Fibroblast of lung (primary cell): Measurements from ENCODE around the gene NRCAM. TPM values are rescaled to one million over a fixed set of nuclear protein-coding genes. Genes with fewer than 3 reads are reported as not detected.

Experiments used
- DNase-seq, 2 donors: peaks; one replicate each; pipeline versions ENCODE4 v3.0.0 to v3.0.0-alpha.2; 2010; ENCODE audit warnings: low read depth in 2 of 2
- H2AFZ ChIP-seq: 2 replicates; pipeline ENCODE4 v1.5.1; 2012; ENCODE audit warnings: low read length, control low read depth, inconsistent platforms
- H3K27ac ChIP-seq: 2 replicates; pipeline ENCODE4 v1.5.1; 2011; ENCODE audit warnings: low read length, control low read depth; ENCODE audit not compliant: insufficient read depth
- H3K27me3 ChIP-seq: 2 replicates; pipeline ENCODE4 v1.5.1; 2011; ENCODE audit warnings: mild to moderate bottlenecking, low read length; ENCODE audit not compliant: control insufficient read depth, insufficient read depth
- H3K36me3 ChIP-seq: 2 replicates; pipeline ENCODE4 v1.5.1; 2011; ENCODE audit warnings: low read length; ENCODE audit not compliant: control insufficient read depth, insufficient read depth
- H3K4me1 ChIP-seq: 2 replicates; pipeline ENCODE4 v1.5.1; 2011; ENCODE audit warnings: low read length; ENCODE audit not compliant: control insufficient read depth, insufficient read depth; ENCODE audit errors: extremely low read depth
- H3K4me2 ChIP-seq: 2 replicates; pipeline ENCODE4 v1.5.1; 2011; ENCODE audit warnings: low read length, control low read depth; ENCODE audit not compliant: insufficient read depth; ENCODE audit errors: extremely low read depth
- H3K4me3 ChIP-seq, 4 experiments: fragments of 200-600 bp in 1 of 4; sonication (generic) in 1 of 4; replicated peaks in 1 of 4; 2 replicates each; pipeline ENCODE4 v1.5.1; 2011 to 2016; ENCODE audit warnings: low read length in 4 of 4, low read depth in 3 of 4, mild to moderate bottlenecking in 3 of 4, control low read depth in 2 of 4, inconsistent platforms in 1 of 4, mixed read lengths in 1 of 4; ENCODE audit not compliant: insufficient read depth in 1 of 4; ENCODE audit errors: control extremely low read depth in 1 of 4
- H3K79me2 ChIP-seq: 2 replicates; pipeline ENCODE4 v1.5.1; 2012; ENCODE audit warnings: mild to moderate bottlenecking, low read length, inconsistent platforms; ENCODE audit not compliant: control insufficient read depth, insufficient read depth
- H3K9ac ChIP-seq: 2 replicates; pipeline ENCODE4 v1.5.1; 2011; ENCODE audit warnings: mild to moderate bottlenecking, low read length, control low read depth; ENCODE audit not compliant: insufficient read depth
- H3K9me3 ChIP-seq: 2 replicates; pipeline ENCODE4 v1.5.1; 2012; ENCODE audit warnings: low read depth, low read length; ENCODE audit not compliant: control insufficient read depth, insufficient read depth
- H4K20me1 ChIP-seq: 2 replicates; pipeline ENCODE4 v1.5.1; 2011; ENCODE audit warnings: low read length; ENCODE audit not compliant: control insufficient read depth, insufficient read depth; ENCODE audit errors: extremely low read depth
- EZH2 ChIP-seq: IDR thresholded peaks from 2 replicates; pipeline ENCODE4 v1.5.1; 2012; ENCODE audit warnings: low read length, control low read depth, mild to moderate bottlenecking; ENCODE audit errors: missing control alignments
- polyA plus RNA-seq, 2 donors: library from polyadenylated mRNA; depleted of rRNA in 1 of 2; stranded (reverse) in 1 of 2; unstranded in 1 of 2; fragments of >200 nt; gene quantifications; 2 replicates each; pipeline ENCODE4 v1.2.1, GENCODE V29; 2011 to 2012; ENCODE audit warnings: missing spikeins in 1 of 2
- total RNA-seq: library from RNA; depleted of rRNA; stranded (reverse); fragments of >200 nt; gene quantifications from 2 replicates; pipeline ENCODE4 v1.2.1, GENCODE V29; 2014
- TF ChIP-seq, protein P1 (sequence below), 2 donors: IDR thresholded peaks in 1 of 2; conservative IDR thresholded peaks in 1 of 2; 1 replicate in 1 of 2; 2 replicates in 1 of 2; pipeline ENCODE4 v1.5.1; 2011 to 2012; ENCODE audit warnings: low read length in 2 of 2, control low read depth in 1 of 2, inconsistent platforms in 1 of 2, low read depth in 1 of 2, mild to moderate bottlenecking in 1 of 2

Gene NRCAM
- total and polyA plus RNA-seq, 2 donors (not counting 1 experiment from before 2014, with no cell fraction given) = 2.1 to 2.2 TPM

DNA sequence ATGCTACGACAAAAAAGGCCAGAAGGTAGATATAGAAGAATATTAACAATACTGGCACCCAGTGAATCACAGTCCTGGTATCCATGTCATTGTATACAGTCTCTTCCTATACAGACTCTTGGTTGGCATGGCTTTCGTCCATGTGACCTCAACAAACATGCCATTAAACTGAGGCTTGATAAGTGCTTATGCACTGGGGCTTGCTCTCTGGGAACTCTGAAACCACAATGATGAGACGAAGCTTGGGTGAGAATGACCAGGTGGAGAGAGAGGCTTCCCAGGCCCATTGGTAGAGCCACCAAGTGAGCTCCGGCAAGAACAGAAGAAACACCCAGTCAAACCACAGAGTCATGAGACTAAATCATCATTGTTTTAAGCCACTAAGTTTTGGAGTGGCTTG is 36.5 kb upstream of the NRCAM start:
- no peaks in the 10 kb centered on the region for H3K36me3 ChIP-seq
- TF ChIP-seq, protein P1, sequence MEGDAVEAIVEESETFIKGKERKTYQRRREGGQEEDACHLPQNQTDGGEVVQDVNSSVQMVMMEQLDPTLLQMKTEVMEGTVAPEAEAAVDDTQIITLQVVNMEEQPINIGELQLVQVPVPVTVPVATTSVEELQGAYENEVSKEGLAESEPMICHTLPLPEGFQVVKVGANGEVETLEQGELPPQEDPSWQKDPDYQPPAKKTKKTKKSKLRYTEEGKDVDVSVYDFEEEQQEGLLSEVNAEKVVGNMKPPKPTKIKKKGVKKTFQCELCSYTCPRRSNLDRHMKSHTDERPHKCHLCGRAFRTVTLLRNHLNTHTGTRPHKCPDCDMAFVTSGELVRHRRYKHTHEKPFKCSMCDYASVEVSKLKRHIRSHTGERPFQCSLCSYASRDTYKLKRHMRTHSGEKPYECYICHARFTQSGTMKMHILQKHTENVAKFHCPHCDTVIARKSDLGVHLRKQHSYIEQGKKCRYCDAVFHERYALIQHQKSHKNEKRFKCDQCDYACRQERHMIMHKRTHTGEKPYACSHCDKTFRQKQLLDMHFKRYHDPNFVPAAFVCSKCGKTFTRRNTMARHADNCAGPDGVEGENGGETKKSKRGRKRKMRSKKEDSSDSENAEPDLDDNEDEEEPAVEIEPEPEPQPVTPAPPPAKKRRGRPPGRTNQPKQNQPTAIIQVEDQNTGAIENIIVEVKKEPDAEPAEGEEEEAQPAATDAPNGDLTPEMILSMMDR (conservative IDR thresholded peaks at IDR 0.05 in 1 of 2, IDR thresholded peaks at IDR 0.05 in 1 of 2; ENCODE audit: low read depth in 1 of 2, low read length in 2 of 2) = no peak
- no peak for TF ChIP-seq EZH2
- no peak overlapping the region for H3K27ac ChIP-seq
- no peaks in the 10 kb centered on the region for H4K20me1 ChIP-seq
- no peaks in the 10 kb centered on the region for H3K27me3 ChIP-seq
- no peak overlapping the region for H3K4me3 ChIP-seq
- H3K4me1 ChIP-seq = no peaks in the 10 kb centered on the region
- H3K79me2 ChIP-seq = no peaks in the 10 kb centered on the region
- peak in 1 of 2 donors; percentile 4 for DNase-seq
- no peak overlapping the region for H2AFZ ChIP-seq
- no peak overlapping the region for H3K9ac ChIP-seq
- H3K4me2 ChIP-seq = no peak overlapping the region
- no peaks in the 10 kb centered on the region for H3K9me3 ChIP-seq

DNA sequence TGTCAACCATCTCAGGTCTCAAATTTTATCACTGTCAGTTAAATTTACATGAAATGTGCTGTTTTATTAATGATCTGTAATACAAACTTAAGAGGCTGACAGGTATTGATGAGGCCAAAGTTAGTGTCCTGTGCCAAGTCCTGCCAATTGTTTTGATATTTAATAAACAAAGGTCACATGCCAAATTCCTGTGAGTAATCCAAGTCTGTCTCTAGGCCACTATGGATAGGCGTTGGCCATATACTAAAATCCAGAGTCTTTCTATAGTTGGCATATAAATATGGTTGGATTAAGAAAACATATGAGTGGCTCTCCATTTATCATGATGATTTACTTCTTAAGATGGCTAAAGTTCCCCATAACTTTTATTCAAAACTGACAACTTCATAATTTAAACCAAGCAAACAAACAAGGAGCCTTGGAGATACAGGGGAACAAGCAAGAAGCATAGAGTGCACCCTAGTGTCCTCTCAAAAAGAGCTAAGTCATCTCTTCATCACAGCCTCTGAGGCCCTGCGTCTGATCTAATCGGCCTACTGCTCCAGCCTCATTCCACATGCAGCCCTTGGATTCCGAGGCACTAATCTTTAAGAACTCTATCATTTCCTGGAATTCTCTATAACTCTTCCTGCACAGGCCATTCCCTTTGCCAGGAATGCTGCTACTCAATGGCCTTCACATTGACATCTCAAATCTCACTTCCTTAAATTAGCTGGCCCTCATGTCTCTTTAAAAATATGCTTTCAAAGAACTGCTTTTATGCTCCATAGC is 32.7 kb upstream of the NRCAM start:
- DNase-seq = peak in 1 of 2 donors; percentile 36
- Histone ChIP-seq H3K36me3 (no peaks in the 10 kb centered on the region), H3K79me2 (no peaks in the 10 kb centered on the region), H3K4me3 (no peak overlapping the region), H2AFZ (no peak overlapping the region), H3K4me2 (no peak overlapping the region), H3K27ac (no peak overlapping the region), H3K9ac (no peak overlapping the region), H3K27me3 (no peaks in the 10 kb centered on the region), H4K20me1 (no peaks in the 10 kb centered on the region), H3K4me1 (no peaks in the 10 kb centered on the region), H3K9me3 (no peaks in the 10 kb centered on the region)
- no peak for TF ChIP-seq EZH2
- TF ChIP-seq, protein P1 (conservative IDR thresholded peaks at IDR 0.05 in 1 of 2, IDR thresholded peaks at IDR 0.05 in 1 of 2; ENCODE audit: low read depth in 1 of 2, low read length in 2 of 2) = no peak

DNA sequence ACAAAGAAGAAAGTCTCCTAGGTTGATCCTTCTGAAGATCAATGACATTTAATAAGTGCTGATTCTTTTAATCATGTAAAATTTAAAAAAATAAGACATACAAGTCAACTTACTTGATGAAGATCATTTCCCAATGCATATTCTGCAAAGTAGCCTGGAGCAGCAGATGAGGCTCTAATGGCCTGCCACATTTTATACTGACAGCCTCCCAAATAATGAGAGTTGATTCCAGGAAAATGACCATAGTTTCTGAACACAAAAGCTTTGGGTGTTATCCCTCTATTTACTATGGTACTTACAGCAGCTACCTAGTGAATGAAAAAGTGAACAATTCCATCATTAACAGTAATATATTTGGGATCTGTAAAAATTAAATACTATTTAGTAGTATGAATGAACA is 31.4 kb upstream of the NRCAM start:
- H3K4me2 ChIP-seq = no peak overlapping the region
- no peak overlapping the region for H2AFZ ChIP-seq
- no peaks in the 10 kb centered on the region for H3K79me2 ChIP-seq
- H3K9me3 ChIP-seq = no peaks in the 10 kb centered on the region
- no peaks in the 10 kb centered on the region for H3K27me3 ChIP-seq
- no peaks in the 10 kb centered on the region for H3K4me1 ChIP-seq
- no peak overlapping the region for H3K4me3 ChIP-seq
- TF ChIP-seq, protein P1 (conservative IDR thresholded peaks at IDR 0.05 in 1 of 2, IDR thresholded peaks at IDR 0.05 in 1 of 2; ENCODE audit: low read depth in 1 of 2, low read length in 2 of 2) = no peak
- no peak for TF ChIP-seq EZH2
- no peaks in the 10 kb centered on the region for H3K36me3 ChIP-seq
- no peak overlapping the region for H3K9ac ChIP-seq
- no peaks in the 10 kb centered on the region for H4K20me1 ChIP-seq
- DNase-seq = no peak
- no peak overlapping the region for H3K27ac ChIP-seq
